ENCODE measurements around the gene CASP1. TPM values are rescaled to one million over a fixed set of nuclear protein-coding genes. Genes with fewer than 3 reads are reported as not detected.

The CASP1 gene
- total RNA-seq, 2 donors from 2014 or later: 9.1 to 10.1 TPM

- TF ChIP-seq CTCF (IDR thresholded peaks at IDR 0.05): no peak
- Histone ChIP-seq H3K9me3 (no peaks in the 10 kb centered on the region), H3K4me1 (ENCODE audit: control insufficient read depth in 1 of 2, low read depth in 2 of 2) (no peaks in the 10 kb centered on the region), H3K36me3 (no peaks in the 10 kb centered on the region), H3K27me3 (replicated peaks; ENCODE audit: insufficient read depth) (no peaks in the 10 kb centered on the region), H3K27ac (no peak overlapping the region), H3K4me3 (no peak overlapping the region)
- ATAC-seq (ENCODE audit: insufficient number of reproducible peaks, low FRiP score, low read depth) (no peak), DNase-seq (ENCODE audit: low spot score) (no peak)
Observed at GRCh38 chr11:104997288-104997687, 37.7 kb downstream of the CASP1 start.

GRCh38 chr11:104995001-104995408 lies 39.9 kb downstream of the CASP1 start:
- H3K27ac ChIP-seq: no peak overlapping the region
- TF ChIP-seq CTCF (IDR thresholded peaks at IDR 0.05): no peak
- no peaks in the 10 kb centered on the region for H3K36me3 ChIP-seq
- H3K4me1 ChIP-seq (ENCODE audit: control insufficient read depth in 1 of 2, low read depth in 2 of 2): no peaks in the 10 kb centered on the region
- no peak overlapping the region for H3K4me3 ChIP-seq
- DNase-seq (ENCODE audit: low spot score) (no peak), ATAC-seq (ENCODE audit: insufficient number of reproducible peaks, low FRiP score, low read depth) (no peak)
- no peaks in the 10 kb centered on the region for H3K27me3 ChIP-seq (replicated peaks; ENCODE audit: insufficient read depth)
- no peaks in the 10 kb centered on the region for H3K9me3 ChIP-seq

- Histone ChIP-seq H3K9me3 (peaks cover 4% of the 10 kb centered on the region), H3K4me1 (ENCODE audit: control insufficient read depth in 1 of 2, low read depth in 2 of 2) (no peaks in the 10 kb centered on the region), H3K4me3 (no peak overlapping the region), H3K36me3 (no peaks in the 10 kb centered on the region), H3K27ac (no peak overlapping the region), H3K27me3 (replicated peaks; ENCODE audit: insufficient read depth) (no peaks in the 10 kb centered on the region)
- TF ChIP-seq CTCF (IDR thresholded peaks at IDR 0.05): no peak
- DNase-seq (ENCODE audit: low spot score): no peak
- ATAC-seq (ENCODE audit: insufficient number of reproducible peaks, low FRiP score, low read depth): no peak
Observed at GRCh38 chr11:104992781-104993180, 42.2 kb downstream of the CASP1 start.

- Histone ChIP-seq H3K4me3 (no peak overlapping the region), H3K9me3 (peaks cover 4% of the 10 kb centered on the region), H3K4me1 (ENCODE audit: control insufficient read depth in 1 of 2, low read depth in 2 of 2) (no peaks in the 10 kb centered on the region), H3K27me3 (replicated peaks; ENCODE audit: insufficient read depth) (no peaks in the 10 kb centered on the region), H3K36me3 (no peaks in the 10 kb centered on the region), H3K27ac (no peak overlapping the region)
- ATAC-seq (ENCODE audit: insufficient number of reproducible peaks, low FRiP score, low read depth): no peak
- no peak for DNase-seq (ENCODE audit: low spot score)
- TF ChIP-seq CTCF (IDR thresholded peaks at IDR 0.05): no peak
Observed at GRCh38 chr11:104991994-104992393, 43.0 kb downstream of the CASP1 start.

GRCh38 chr11:104984808-104985207 lies 50.1 kb downstream of the CASP1 start:
- Histone ChIP-seq H3K27ac (no peak overlapping the region), H3K9me3 (peaks cover 4% of the 10 kb centered on the region), H3K36me3 (no peaks in the 10 kb centered on the region), H3K4me3 (no peak overlapping the region), H3K27me3 (replicated peaks; ENCODE audit: insufficient read depth) (no peaks in the 10 kb centered on the region), H3K4me1 (ENCODE audit: control insufficient read depth in 1 of 2, low read depth in 2 of 2) (no peaks in the 10 kb centered on the region)
- no peak for TF ChIP-seq CTCF (IDR thresholded peaks at IDR 0.05)
- no peak for ATAC-seq (ENCODE audit: insufficient number of reproducible peaks, low FRiP score, low read depth)
- no peak for DNase-seq (ENCODE audit: low spot score)

All from thoracic aorta (tissue), 2 donors.